GM19467 (cell line): ENCODE measurements around the gene WDR27.
"Not testable (repeated sequence)": the region's sequence is repeated elsewhere in the genome, so short reads cannot be mapped to it uniquely, and the experiment has no call there.

Experiments used
- ATAC-seq: cut with Tn5 transposase; IDR thresholded peaks from one replicate; pipeline ENCODE4 v1.9.1; 2021; ENCODE audit warnings: mild to moderate bottlenecking, moderate library complexity; ENCODE audit not compliant: unreplicated experiment

Gene WDR27

DNA sequence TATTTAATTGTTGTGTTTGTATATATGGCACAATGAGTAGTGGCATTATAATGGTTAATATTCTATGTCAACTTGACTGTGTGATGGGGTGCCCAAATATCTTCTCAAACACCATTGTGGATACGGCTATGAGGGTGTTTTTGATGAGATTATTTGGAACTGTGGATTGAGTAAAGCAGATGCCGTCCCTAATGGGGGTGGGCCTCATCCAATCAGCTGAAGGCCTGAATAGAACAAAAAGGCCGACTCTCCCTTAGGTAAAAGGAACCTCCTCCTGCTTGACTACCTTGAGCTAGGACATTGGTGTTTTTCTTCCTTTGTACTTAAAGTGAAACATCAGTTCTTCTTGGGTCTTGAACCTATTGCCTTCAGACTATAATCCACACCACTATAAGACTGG is 207.8 kb downstream of the WDR27 start:
- no peak for ATAC-seq

DNA sequence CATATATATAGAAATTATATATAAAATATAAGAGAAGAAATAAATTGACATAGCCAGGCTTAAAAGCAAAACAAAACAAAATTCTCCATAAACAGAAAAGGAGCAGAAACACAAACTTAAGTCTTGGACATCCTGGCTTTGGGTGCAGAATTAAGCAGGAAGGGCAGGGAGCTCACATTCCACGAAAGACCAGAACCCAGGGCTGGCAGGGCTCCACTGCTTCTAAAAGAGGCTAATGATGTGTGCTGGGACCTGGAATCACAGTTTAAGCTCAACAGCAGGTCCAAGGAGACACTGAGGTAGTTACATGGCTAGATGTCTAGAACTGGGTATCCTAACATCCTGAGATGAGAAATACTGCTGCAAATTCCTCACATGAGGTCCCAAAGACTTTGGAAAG is 210.3 kb downstream of the WDR27 start:
- ATAC-seq = no peak

DNA sequence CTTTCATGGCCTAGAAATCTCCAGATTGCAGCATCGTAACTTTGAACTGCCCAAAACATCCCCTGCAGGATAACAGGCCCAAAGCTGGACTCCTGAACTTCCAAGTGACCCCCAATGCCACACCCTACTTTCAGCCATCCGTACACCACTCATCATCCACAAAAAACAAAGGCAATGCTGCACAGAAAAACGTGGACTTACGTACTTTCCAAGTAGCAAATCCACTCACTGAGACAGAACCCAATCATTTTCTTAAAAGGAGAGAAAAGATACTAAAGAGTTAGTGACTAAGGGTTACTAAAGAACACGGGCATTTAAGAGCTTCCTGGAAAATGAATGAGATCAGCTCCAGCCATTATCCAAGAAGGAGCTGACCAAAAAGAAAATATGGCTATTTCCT is 211.0 kb downstream of the WDR27 start:
- ATAC-seq = no peak

DNA sequence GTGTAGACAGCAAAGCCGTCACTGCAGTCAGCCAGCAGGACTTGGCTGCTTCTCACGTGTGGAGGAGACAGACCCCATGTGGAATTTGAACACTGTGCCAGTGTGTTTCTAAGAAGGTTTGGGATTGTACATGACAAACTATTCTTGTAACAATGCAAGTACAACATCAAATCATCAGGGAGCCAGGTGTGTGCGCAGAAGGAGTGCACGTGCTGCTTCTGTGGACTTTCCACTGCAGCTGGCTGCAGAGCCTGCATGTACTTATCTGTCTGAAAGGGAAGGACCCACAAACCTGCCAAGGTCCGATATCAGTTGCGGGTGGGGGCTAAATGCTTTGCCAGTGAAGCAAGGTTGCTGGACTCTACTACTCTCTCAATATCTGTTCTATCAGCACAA is 211.6 kb downstream of the WDR27 start:
- ATAC-seq = no peak

DNA sequence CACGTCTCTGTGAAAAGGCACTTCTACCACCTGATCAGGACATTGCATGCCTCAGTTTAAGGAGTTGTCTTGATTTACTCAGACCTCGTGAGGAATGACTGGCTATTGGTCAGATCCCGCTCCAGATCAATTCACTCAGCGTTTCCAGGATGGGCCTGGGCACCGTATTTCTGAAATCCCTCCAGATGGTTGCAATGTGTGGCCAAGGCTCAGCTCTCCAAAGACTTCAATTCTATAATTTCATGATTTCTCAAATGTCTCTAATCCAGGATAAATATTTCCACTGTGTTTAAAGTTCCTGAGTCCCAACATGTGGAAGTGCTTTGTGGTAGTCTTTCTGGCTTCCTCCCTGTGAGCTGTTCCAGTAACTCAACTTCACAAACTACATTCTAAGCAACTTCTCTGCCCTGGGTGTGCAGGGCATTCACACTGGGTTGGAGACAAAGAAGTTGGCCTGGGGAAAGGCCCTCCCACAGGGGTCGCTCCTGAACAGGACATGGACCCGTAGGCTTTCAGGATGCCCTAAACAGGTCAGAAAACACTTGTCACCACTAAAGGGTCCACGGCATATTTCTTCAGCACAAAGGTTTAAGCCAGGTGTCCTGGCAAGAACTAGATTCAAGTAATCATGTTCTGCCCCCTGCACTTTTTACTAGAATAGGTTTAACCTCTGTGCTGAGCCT is 212.1 kb downstream of the WDR27 start:
- no peak for ATAC-seq

DNA sequence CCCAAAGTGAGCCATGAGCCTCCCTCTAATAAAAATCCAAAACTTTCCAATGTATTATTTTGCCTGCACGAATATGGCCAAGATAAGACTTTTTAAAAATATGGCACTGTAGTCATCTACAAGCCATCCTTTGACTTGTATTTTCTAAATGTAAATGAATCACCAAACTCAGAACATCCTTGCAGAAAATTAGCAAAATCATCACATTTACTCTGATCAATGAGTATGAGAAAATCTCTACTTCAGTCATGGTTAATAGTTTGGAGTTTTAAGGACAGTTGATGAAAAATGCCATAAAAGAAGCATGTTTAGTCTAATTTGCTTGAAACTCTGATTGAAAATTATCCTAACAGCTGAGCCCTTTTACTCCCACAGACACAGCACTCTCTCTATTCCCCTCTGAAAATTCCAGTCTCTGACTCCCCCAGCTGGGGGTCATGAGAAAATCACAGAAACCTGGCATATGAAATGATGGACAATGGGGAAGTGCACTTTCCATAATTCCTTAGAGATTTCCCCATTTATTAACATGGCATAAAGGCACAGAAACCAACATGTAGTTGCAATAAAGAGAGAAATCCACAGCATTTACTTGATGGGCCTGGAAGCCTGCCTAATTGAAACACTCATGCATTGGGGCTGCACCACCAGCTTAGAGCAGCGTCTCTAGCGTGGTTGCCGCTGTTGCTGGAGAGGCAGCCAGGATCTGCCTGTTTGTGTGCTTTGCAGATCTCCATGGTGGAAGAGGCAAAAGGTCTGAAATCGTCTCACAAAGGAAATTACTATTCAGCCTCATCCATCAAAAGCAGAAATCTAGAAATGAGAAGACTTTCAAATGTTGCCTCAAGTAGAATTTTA is 214.0 kb downstream of the WDR27 start:
- no peak for ATAC-seq

DNA sequence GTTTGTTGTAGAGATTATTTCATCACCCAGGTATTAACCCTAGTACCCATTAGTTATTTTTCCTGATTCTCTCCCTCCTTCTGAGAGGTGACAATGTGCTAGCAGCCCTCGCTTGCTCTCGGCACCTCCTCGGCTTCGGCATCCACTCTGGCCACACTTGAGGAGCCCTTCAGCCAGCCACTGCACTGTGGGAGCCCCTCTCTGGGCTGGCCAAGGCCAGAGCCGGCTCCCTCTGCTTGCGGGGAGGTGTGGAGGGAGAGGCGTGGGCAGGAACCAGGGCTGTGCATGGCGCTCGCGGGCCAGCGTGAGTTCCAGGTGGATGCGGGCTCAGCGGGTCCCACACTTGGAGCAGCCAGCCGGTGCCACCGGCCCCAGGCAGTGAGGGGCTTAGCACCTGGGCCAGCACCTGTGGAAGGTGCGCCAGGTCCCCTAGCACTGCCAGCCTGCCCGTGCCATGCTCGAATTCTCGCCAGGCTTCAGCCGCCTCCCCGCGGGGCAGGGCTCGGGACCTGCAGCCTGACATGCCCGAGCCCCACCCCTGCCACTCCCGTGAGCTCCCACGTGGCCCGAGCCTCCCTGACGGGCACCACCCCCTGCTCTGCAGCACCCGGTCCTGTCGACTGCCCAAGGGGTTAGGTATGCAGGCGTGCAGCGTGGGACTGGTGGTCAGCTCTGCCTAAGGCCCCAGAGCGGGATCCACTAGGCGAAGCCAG is 221.9 kb downstream of the WDR27 start:
- ATAC-seq = no peak

DNA sequence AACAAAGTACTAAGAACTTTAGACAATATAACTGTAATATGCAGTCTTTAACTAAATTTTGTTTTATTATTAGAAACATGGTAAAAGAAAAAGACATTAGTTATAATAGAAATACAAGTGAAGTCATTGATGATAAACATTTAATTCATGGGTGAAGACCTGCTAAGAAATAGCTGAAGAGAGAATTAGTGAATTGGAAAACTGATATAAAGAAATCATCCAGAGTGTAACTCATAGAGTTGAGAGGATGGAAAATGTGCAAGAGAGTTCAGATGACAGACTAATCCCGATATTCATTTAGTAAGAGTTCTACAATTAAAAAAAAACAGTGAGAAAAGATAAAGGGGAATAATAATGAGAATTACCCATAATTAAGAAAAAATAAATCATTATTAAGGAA is 227.5 kb downstream of the WDR27 start:
- no peak for ATAC-seq

DNA sequence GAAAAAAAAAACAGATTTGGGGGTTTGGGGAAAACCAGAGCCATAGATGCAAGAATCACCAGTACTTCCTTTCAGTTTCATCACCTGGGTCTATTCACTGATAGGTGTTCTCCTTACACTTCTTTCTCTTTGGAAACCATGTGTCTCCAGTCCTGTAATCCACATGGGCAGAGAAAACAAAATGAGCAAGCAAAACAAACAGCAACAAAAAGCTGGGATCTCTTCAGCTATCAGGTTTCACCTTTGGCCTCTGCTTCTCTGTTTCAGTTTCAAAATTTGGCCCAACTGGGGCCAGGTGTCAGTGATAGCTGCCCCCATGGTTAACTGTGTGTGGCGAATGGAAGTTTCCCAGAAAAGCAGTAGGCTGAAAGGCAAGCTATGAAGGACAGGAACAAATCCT is 228.2 kb downstream of the WDR27 start:
- peak; percentile 75 for ATAC-seq

DNA sequence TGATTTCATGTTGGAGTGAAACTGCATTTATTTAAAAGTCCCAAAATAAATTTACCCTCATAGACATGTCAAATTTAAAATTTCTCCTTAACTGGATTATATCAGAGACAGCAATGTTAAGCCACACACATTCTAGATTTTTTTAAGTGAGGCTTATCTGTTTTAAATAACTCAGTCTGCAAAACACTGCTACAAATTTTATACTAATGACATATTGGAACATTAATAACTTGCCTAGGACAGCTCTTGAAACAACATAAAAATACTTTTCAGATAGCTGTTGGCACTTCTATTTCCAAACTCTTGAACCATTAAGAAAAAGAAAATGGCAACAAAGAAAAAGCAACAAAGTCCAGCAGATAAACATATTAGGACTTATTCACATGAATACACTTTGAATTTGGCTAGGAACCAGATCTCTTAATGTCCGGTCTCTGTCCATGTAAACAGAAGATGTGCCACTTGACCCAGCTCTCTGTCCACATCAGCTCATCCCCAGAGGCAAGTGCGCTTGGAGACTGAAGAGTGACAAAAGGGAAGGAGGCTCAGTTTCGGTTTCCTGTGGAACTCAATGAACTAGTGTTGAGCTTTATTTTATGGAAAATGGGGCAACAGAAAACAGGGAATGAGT is 228.9 kb downstream of the WDR27 start:
- no peak for ATAC-seq

DNA sequence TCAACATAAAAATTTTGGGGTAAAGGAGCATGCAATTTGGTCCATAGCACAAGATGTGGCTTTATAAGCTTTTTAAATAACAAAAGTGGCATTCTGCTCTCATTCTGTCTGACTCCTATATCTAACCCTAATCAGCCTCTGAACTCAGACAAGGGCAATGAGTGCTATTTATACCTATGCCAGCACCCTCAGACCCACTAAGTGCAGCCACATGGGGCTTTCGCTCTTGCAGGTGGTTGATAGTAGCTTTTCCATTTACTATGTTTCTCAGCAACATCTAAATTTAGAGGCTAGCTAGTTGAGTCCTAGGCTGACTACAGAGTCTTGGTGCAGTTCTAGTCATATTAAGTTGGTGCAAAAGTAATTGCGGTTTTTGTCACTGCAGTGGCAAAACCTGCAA is 231.0 kb downstream of the WDR27 start:
- no peak for ATAC-seq

DNA sequence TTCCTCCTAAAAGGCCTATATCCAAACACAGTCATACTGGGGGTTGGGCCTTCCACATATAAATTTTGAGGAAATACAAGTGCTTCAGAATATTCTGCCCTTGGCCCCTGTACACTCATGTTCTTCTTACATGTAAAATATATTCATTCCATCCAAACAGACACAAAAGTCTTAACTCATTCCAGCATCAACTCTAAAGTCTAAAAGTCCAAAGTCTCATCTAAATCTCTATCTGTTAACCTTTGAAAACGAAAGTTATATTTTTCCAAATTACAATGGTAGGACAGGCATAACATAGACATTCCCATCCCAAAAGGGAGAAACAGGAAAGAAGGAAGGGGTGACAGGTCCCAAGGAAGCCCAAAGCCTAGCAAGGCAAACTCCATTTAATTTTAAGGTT is 232.8 kb downstream of the WDR27 start:
- no peak for ATAC-seq

DNA sequence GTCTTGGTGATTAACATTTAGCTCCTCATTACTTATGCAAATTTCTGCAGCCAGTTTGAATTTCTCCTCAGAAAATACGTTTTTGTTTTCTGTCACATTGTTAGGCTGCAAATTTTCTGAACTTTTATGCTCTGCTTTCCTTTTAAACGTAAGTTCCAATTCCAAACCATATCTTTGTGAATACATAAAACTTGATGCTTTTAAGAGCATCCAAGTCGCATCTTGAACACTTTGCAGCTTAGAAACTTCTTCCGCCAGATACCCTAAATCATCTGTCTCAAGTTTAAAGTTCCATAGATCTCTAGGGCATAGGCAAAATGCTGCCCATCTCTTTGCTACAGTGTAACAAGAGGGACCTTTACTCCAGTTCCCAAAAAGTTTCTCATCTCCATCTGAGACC is 234.1 kb downstream of the WDR27 start:
- not testable (repeated sequence) for ATAC-seq

DNA sequence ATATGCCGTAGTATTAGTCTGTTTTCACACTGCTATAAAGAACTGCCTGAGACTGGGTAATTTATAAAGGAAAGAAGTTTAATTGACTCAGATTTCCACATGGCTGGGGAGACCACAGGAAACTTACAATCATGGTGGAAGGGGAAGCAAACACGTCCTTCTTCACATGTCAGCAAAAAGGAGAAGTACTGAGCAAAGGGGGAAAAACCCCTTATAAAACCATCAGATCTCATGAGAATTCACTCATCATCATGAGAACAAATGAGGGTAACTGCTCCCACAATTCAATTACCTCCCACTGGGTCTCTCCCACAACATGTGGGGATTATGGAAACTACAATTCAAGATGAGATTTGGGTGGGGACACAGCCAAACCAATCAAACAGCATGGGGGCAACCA is 235.6 kb downstream of the WDR27 start:
- not testable (repeated sequence) for ATAC-seq

DNA sequence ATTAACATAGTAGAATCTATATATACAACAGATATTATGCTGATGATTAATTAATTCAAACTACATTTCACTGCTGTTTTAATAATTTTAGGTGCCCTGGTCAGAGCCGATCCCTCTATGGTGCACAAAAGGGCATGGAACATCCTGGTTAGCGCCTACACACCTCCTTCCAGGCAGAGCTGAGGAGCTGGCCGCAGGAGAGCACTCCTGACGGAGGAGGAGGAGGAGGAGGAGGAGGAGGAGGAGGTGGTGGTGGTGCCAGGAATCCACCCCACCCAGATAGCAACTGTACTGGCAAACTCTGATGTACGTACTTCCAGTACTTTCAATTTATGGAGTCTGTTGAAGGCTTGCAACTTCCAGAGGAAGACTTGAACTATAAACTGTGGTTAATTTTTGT is 244.1 kb downstream of the WDR27 start:
- no peak for ATAC-seq

DNA sequence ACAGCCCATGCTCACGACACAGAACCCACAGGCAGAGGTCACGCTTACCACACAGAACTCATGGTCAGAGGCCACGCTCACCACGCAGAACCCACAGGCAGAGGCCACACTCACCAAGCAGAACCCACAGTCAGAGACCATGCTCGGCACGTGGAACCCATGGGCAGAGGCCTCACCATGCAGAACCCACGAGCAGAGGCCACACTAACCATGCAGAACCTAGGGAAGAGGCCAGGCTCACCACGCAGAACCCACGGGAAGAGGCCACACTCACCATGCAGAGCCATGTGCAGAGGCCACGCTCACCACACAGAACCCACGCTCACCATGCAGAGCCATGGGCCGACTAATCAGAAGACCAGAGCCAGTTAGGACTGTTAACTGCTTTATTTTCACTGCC is 245.0 kb downstream of the WDR27 start:
- no peak for ATAC-seq

DNA sequence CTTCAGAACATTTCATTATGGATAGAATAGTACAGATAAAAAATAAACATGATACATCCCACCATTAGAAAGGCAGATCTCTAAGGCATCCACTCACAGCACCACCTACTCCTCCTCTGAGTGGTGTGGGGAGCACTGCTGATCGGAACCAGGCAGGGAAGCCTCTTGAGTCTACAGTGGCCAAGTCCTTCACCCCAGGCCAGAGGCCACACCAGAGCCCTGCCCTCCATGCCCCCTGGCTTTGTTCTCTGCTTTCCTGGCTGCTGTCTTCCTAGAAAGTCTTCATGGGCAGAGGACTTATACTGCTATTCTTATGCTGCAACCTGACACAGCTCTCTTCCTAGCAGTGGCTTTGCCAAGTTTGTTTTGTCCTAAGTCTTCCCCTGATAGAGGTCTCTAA is 246.4 kb downstream of the WDR27 start:
- no peak for ATAC-seq

DNA sequence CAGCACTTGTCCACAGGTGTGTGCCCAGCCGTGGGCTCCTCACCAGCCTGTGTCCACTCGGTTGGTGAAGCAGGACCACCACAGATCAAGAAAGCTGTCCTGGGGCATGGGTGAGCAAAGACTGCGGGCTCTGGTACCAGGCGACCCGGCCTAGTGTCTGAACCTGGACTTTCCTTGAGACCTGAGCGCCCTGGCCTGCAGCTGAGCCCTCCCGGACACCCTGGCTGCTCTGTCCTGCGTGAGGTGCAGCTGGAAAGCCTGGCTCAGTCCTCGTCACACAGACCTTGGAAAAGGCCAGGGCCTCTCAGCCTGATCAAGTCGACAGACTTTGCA is 247.0 kb downstream of the WDR27 start:
- ATAC-seq = no peak

DNA sequence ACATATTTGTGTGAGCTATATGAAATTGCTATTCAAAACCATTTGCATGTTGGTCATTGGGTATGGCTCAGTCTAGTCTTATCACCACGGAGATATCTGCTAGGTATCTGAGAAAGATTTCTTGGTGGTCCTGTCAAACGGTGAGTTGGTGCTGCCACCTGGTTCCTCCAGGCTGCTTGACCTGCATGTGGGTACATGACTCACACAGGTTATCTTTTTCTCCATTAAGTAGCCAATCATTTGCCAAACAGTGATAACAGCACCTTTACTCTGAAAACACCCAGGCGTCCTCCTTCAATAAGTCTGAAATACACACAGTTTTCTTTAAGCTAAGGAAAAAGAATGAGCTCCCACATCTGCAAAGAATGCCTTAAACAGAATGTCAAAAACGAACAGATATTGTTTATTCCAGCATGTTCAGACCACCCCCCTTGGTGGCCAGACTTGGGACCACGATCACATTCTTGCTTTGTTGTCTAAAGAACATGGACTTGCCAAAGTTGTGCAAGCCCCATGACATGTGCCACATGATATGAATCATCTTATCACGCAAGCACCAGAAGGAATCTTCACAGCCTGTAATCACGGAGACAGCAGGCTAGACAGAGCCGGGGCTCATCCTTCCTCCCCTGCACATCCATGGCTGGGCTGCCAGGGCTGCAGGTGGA is 247.5 kb downstream of the WDR27 start:
- no peak for ATAC-seq

DNA sequence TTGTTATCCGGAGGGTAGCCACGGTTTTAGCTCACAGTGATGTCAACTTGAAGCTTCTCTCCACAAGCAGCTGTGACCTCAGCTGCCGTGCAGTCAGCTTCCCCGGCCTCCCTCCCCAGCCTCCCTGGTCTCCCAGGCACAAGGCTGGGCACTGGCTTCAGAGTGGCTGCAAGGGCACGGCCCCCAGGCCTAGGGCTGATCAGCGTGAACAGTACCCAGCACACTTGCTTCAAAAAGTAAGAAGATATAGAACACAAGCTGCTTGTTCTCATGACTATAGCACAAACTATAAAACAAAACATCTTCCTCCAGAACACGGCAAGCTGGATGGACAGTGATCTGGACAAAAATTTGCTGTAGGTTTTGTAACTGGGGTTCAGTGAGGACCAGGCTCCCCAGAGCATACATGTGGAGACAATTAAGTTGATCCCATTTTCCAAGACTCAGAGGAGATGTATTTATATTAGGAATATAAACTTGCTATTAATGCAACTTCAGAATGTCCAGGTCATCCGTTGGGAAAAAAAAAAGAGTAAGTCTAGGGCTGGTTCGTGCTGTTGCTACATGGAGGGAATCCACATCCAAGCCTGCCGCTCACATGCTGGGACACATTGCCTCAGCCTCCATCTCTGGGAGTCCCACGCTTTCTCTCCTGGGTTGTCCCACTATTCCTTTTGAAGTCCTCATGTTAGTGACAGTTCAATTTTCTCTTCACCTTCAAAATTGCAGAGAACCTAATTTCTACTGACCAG is 248.8 kb downstream of the WDR27 start:
- no peak for ATAC-seq
